T1000 (cell line): ENCODE results near the gene TMEM134.

ENCODE experiments used
- DNase-seq: peaks from one replicate; lab custom pipeline; 2025; ENCODE audit warnings: mixed read lengths; lab: John Stamatoyannopoulos, UW

The TMEM134 gene

DNA sequence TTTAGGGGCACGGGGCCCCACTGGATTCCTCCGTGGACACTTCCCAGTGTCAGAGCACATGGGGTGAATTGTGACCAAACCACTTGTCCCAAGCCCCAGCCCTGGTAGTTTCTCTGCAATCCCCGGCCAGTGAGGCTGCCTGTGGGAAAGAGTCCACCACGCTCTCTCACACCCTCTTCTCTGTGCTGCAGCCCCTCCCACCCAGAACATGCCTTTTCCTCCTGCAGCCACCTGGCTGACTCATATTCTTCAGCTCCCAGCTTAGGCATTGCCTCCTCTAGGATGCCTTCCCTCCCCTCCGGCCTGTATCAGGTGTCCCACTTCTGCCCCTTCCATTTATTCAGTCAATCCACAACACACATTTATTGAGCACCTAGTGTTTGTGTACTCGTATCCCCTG is 46.2 kb downstream of the TMEM134 start:
- DNase-seq, result no peak

DNA sequence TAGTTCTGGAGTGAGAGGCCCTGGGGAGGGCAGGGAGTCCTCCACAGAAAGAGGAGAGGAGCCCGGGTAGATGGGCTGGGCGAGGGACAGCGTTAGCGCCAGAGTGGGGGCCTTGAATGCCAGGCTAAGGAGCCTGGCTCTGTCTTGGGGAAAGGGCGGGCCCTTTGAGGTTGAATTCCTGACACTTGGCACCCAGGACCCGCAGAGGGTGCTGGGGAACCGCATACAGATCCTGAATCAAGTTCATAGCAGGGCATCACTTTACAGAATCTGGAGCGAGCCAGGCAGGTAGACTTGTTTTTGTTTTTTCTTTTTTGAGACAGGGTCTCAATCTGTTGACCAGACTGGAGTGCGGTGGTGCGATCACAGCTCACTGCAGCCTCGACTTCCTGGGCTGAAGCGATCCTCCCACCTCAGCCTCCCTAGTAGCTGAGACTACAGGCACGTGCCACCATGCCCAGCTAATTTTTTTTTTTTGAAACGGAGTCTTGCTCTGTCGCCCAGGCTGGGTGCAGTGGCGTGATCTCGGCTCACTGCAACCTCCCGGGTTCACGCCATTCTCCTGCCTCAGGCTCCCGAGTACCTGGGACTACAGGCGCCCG is 47.5 kb downstream of the TMEM134 start:
- no peak for DNase-seq

DNA sequence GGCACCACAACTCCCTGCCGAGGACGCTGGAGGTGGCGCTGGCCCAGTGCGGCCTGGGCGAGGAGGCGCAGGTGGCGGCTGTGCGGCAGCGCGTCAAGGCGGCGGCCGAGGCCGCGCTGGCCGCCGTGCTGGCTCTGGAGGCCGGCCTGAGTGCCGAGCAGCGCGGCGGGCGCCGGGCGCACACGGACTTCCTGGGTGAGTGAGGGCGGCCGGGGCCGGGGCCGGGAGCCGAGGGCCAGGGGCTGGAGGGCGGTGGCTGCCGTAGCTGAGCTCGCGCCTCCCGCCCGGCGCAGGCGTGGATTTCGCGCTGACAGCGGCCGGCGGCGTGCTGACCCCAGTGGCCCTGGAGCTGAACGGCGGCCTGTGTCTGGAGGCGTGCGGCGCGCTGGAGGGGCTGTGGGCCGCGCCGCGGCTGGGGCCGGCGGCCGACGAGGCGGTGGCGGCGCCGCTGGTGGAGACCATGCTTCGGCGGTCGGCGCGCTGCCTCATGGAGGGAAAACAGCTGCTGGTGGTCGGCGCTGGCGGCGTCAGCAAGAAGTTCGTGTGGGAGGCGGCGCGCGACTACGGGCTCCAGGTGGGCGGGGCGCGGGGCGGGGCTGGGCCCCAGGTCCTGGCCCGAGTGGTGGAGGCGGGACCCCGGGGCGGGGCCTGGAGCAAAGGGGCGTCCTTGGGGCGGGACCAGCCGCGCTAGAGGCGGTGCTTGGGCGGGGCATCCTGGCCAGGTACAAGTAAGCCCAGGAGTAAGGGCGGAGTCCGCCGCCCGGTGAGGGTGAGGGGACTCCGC is 48.2 kb downstream of the TMEM134 start:
- peak; percentile 91 for DNase-seq

DNA sequence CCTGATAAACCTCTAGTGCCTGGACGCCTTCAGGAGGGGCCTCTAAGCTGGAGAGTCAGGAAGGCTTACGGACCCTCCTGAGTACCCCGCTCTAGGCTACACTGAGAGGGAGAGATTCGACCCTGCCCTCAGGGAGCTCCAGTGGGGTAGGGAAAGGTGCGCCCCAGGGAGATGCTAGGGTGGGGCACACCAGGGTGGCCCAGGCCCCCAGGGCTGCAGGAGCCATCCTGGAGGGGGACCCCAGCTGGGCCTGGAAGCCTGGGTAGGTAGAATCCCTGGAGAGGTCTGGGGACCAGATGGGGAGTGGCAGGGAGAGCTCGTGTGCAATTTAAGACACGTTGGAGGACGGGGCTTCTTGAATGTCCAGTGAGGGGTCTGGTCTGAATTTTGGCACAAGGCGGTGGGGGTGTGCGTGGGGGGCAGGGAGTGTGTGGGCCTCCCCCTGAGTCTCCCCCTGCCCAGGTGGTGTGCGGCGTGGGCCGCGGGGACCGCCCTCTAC is 48.9 kb downstream of the TMEM134 start:
- no peak for DNase-seq

DNA sequence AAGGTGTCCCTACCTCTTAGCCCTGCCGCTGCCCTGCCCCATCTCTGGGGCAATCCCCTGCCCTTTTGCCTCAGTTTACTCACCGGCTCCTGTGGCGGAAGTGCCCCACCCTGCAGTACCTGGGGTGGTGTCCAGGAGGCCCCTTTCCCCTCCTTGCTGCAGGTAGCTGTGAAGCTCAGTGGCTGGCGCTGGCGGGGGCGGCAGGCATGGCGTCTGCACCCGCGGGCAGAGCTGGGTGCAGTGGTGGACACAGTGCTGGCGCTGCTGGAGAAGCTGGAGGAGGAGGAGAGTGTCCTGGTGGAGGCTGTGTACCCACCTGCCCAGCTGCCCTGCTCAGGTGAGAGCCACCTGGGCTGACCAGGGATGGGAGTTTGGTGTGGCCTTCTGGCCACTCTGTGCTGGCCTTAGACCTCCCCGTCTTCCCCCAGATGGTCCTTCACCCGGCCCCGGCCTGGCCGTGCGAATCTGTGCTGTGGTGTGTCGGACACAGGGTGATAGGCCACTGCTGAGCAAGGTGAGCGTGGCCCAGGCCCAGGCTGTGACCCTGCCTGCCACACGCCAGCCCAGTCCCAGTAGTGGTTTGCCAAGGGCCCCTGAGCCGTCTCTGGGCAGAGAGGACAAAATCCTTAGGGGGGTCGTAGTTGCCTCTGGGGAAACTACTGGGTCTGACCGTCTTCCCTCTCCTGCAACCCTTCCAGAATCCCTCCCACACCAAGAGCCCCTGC is 49.6 kb downstream of the TMEM134 start:
- no peak for DNase-seq

DNA sequence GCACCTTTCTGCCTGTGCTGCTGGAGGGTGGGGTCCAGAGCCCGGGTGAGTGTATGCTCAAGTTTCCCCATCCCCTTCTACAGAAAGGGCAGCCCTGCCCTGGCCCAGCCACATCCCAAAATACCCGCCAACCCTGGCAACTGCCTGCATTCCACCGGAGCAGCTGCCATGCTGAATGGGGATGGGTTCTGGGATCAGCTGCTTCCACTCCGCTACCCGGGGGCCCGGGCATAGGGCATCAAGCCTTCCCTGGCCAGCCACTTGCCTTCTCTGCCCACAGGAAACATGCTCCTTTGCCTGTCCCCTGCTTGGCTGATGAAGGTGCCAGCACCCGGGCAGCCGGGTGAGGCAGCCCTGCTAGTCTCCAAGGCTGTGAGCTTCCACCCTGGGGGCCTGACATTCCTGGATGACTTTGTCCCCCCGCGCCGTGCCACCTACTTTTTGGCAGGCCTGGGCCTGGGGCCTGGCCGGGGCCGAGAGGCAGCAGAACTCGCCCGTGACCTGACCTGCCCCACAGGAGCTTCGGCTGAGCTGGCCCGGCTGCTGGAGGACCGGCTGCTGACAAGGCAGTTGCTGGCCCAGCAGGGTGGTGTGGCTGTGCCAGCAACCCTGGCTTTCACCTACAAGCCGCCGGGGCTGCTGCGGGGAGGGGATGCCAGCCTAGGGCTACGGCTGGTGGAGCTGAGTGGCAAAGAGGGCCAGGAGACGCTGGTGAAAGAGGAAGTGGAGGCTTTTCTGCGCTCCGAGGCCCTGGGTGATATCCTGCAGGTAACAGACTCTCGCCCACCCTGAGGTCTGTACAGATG is 50.4 kb downstream of the TMEM134 start:
- DNase-seq, result no peak

DNA sequence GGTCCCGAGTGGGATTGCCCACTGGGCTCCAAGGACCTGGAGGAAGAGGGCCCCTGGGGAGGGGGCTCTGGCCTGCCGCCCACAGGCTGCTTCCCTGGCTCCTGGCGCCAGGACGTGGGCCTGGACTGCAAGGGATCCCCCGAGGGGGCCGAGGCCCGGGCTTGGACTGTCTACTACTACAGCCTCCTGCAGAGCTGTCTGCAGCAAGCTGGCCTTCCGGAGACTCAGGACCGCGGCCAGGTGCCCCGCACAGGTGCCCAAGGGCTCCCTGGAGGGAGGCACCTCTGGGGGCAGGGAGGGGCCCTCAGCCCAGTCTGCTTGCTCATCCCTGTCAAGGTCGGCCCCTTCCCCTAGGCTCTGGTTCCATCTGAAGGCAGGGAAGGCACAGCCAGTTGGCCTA is 51.6 kb downstream of the TMEM134 start:
- no peak for DNase-seq

DNA sequence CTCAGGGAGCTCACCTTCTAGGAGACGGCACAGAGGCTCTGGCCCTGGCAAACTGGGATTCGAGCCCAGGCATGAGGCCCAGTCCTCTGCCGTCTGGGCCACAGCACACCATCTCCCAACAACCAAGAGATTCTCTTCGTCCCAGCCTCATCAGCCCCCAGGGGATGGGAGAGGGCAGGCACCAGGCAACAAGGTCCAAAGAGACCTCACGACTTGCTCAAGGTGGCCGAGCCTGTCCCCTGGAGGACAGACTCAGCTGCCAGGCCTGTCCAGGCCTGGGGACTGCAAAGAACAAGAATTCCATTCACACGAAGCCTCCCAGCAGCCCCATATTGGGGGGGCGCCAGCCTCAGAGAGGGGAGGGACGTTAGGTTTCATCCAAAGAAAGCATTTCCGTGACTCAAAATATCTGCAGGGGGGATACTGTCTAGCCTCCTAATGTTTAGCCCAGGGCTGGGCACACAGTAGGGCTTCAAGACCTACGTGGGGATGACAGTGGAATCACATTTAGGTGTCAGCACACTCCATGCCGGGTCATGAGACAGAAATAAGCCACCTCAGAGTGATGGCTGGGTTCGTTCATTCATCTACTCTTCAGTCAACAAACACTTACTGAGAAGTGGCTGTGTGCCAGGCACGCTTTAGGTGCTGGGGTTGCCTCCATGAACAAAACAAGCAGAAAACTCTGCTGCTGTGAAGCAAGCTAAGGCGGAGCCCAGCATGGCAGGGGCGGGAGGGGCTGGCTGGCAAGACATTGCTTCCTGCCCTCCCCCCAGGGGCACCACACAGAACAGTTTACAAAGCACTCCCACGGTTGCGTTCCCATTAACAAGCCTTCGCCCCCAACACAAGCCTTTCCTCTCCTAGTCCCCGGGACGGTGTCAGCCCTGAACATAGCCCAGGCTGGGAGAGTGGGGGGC is 52.4 kb downstream of the TMEM134 start:
- no peak for DNase-seq

DNA sequence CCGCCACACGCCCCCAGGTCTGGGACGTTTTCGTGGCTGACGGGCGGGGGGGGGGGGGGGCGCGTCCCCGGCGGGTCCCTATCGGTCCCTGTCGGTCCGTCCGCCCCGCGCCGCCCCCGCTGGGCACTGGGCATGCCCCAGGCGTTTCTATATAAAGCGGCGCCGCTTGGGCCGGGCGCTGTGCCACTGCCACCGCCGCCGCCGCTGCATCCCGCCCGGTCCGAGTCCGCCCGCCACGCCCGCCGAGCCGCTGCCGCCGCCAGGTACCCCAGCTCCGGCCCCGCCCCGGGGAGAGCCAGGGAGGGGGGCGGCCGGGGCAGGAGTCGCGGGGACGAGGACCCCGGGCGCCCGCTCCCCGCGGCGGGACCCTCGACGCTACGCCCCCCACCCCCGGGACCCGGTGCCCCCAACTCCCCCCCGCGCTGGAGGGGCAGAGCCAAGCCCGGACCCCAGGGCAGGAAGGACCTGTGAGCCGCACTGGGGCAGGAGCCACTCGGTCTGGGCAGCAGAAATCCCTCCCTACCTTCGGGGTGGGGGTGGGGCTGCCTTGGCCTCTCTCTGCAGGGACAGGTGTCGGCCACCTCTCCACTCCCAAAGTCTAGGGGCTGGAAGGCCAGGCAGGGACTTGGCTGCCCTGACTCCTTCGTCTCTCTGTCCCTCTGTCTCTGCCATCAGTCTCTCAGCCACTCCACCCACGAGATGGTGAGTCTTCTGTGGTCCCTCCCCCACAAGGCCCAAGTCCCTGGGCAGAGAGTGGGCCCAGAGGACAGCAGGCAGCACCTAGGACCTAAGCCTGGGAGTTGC is 53.3 kb downstream of the TMEM134 start, which contains the start of gene CARNS1:
CARNS1 (plus strand) TSS at position 178 of the 804 bp plus-strand sequence; CDS start at position 700, 522 bp downstream.
- no peak for DNase-seq

DNA sequence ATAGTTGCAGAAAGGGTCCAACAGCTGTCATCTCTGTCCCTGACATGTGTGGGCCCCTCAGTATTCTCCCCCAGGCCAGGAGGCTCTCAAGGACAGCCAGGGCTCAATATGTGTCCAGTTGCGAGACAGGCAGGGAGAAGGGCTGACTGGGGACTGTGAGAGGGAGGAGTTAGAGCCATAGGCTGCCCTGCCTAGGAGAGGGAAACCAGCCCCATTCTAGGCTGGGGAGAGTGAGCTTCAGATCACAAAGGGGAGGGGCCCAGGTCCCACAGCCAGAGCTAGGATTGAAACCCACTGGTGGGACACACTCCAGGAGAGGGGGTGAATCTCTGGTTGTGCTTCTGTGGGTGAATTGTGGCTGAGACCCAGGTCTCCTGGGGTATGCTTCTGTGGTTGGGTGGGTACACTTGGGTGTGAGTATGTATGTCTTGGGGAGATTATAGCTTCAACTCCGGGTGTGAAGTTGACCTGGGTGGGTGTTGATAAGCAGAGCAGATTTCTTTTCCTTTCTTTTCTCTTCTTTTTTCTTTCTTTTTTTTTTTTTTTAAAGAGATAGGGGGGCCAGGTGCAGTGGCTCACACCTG is 55.7 kb downstream of the TMEM134 start:
- DNase-seq, result no peak

DNA sequence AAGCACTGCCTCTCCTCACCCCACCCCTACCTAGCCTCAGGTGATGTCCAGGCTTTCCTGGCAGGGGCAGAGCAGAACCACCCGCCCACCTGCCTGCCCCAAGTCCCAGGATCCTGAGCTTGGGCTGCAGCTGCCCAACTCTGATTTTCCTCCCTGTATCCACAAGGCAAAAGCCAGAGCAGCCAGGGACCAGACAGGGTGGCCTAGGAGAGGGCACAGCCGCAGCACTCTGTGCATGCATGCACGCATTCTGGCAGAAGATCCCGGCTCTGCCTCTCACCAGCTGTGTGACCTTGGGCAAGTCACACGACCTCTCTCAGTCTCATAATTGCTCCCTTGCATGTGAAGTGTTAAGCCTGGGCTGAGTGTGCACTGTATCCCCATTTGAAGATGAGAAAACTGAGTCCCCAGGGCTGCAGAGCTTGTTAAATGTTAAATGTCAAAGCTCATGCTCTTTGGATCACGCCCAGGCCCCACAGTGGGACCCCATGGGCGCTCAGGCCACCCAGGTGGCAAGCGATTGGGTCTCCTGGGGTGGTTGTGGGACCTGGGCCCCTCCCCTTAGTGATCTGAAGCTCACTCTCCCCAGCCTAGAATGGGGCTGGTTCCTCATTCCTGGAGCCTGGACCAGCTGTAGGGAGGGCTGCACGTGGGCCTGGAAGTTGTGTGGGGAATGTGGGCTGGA is 56.4 kb downstream of the TMEM134 start:
- no peak for DNase-seq

DNA sequence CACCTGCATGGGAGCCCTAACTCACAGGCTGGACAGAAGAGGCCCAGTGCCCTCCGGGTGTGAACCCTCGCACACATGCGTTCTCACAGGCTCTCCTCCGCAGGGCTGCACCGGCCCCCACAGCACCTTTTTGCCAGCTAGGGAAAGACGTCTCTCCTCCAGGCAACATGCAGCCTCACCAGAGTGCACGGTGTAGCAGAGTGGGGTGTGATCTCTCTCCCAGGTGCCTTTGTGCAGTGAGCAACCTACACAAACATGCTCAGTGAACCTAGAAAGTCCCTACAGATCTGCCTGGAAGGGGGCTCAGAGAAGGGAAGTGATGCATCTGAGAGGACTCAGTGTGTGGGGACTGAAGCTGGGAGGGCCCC is 57.3 kb downstream of the TMEM134 start:
- DNase-seq, result no peak
